Cardiac fibroblast (primary cell): ENCODE measurements around the gene CSK.

Experiments used
- DNase-seq, 2 donors: peaks; one replicate each; pipeline versions ENCODE4 v3.0.0 to v3.0.0-alpha.2; 2010; ENCODE audit warnings: low read depth in 2 of 2
- H3K4me3 ChIP-seq, 2 donors: replicated peaks in 1 of 2; 1 replicate in 1 of 2; 2 replicates in 1 of 2; pipeline ENCODE4 v1.5.1; 2011; ENCODE audit warnings: low read depth in 2 of 2, low read length in 2 of 2, mild to moderate bottlenecking in 2 of 2, moderate library complexity in 1 of 2
- CTCF ChIP-seq: IDR thresholded peaks from one replicate; pipeline ENCODE4 v1.5.1; 2011; ENCODE audit warnings: low read depth, mild to moderate bottlenecking, low read length, inconsistent platforms

The CSK gene

DNA sequence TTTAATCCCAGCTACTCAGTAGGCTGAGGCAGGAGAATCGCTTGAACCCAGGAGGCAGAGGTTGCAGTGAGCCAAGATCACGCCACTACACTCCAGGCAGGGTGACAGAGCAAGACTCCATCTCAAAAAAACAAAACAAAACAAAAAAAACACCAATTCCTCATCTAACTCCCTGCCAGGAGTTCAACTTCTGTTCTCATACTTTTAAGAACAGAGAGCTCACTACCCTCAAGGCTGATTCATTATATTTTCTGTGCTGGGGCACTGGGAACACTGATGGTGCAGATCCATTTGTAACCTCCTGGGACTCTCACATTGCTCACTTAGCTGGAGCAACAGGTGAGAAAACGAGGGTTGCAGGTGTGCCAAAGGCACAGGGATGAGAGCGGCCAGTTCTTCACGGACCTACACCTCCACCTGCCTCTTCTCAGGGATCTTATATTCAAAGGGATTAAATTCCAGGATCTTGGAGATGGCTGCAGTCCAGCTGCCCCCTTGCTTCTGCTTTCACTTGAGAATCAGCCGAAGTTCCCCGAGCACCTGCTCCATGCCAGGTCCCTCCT, 12.3 kb upstream of the CSK start:
- H3K4me3 ChIP-seq = no peak overlapping the region
- DNase-seq = no peak
- no peak for TF ChIP-seq CTCF

DNA sequence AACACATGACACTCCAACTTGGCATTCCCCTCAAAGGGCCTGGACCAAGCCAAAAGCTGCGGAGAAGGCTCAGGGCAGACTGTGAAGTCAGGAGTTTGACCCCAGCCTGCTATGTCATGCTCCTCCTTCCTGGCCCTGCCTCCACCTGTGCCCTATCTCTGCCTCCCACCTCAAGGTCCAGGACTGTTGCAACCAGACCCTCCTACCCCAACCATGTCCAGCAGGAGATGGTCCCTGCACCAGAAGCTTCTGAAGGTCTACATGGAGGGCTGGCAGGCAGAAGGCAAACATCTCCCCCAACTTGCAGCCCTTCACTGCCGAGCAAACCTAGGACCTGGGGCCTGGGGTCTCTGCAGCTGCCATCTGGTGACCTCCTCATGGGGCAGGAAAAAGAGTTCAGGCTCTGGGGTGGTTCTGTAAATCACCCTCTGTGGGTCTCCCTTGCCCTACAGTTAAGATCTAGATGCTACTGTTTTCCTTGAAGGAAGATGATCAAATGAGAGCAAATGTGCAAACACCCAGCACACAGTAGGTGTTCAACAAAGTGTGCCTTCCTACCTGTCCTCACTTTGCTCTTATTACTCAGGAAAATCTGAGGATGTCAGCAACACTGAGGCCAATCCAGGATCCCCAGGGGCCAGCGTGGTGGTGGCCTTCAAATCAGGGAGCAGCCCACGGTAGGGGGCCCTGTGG, 11.5 kb upstream of the CSK start:
- DNase-seq = no peak
- TF ChIP-seq CTCF = no peak
- H3K4me3 ChIP-seq = no peak overlapping the region

DNA sequence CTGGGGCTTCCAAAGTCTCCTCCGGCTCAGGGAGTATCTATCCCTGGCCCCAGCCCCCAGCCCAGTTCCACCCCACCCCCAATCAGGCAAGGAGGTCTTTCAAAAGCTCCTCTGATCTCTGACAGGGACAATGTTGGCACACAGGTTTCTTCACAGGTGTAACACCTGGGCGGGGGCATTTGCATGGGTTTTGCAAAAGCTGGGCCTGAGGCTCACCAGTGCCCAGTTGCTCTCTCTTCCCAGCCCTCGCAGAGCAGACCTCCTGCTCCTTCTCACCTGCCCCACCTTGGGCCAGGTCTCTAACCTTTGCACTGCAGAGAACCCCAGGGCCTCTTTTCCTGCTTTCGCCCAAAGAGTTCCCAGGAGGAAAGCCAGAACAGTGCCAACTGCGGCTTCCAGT, 8.6 kb upstream of the CSK start:
- no peak for TF ChIP-seq CTCF
- no peak overlapping the region for H3K4me3 ChIP-seq
- no peak for DNase-seq

GRCh38 chr15:74773731-74774252, 8.1 kb upstream of the CSK start:
- DNase-seq = no peak
- TF ChIP-seq CTCF = no peak
- H3K4me3 ChIP-seq = no peak overlapping the region

DNA sequence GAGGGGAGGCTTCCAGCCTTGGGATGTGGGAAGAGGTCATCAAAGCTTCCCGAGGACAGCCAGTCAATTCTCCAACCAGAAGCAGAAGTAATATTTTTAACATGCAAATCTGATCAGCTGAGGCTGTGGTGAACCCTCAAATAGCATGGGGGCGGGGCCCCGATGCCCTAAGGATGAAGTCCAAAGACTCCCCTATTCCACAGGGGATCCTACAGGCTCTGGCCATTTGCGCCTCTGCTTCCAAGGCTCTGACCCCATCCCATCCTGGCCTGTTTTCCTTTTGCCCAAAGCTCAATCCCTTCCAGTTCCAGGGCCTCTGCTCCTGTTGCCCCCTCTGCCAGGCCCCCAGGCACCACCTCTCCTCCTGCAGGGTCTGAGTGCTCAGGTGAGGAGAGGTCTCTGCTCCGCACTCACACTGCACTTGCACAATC, 6.7 kb upstream of the CSK start:
- DNase-seq = no peak
- no peak for TF ChIP-seq CTCF
- H3K4me3 ChIP-seq = no peak overlapping the region

DNA sequence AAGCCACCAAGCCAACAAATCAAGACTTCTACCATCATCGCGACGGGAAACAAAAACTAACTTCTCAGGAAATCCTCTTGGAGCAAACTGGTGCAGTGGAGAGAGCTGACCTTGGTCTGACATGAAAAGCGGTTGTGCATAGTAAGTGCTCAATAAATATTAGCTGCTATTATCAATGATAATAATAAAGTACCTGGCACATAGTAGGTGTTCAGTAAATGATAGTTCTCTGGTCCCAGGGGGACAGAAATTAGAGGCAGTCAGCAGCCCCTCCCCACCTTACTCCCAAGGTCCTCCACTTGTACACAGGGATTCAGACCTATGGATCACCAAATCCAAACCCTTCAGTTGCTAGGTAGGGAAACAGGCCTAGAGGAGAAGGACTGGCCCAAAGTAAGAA, 6.0 kb upstream of the CSK start:
- DNase-seq = no peak
- H3K4me3 ChIP-seq = no peak overlapping the region
- TF ChIP-seq CTCF = no peak
